Gastrocnemius medialis (tissue), 4 donors: ENCODE measurements around the gene BCAT1. TPM values are rescaled to one million over a fixed set of nuclear protein-coding genes. Genes with fewer than 3 reads are reported as not detected.
A peak's percentile ranks its signal among the peaks of the same experiment; 100 is the strongest.

Source experiments
- ATAC-seq, 2 donors: fragments of 150-250 bp; one replicate each; pipeline ENCODE4 v1.9.1; 2016
- DNase-seq, 2 donors: peaks; one replicate each; pipeline ENCODE4 v3.0.0-alpha.2; 2019
- H3K27ac ChIP-seq, 4 donors: fragments of 200-600 bp; sonication (generic); 1 replicate in 1 of 4; 2 replicates in 3 of 4; pipeline ENCODE4 v1.5.1; 2016 to 2018; ENCODE audit warnings: mild to moderate bottlenecking in 2 of 4, moderate library complexity in 1 of 4
- H3K27me3 ChIP-seq, 3 donors: fragments of 200-600 bp; sonication (generic) in 2 of 3; 1 replicate in 1 of 3; 2 replicates in 2 of 3; pipeline versions ENCODE4 v1.5.1 to v1.6.0; 2016 to 2019; ENCODE audit warnings: mild to moderate bottlenecking in 1 of 3, moderate library complexity in 1 of 3
- H3K36me3 ChIP-seq, 2 donors: fragments of 200-600 bp; sonication (generic) in 1 of 2; one replicate each; pipeline ENCODE4 v1.5.1; 2017 to 2018
- H3K4me1 ChIP-seq, 2 donors: fragments of 200-600 bp; sonication (generic) in 1 of 2; one replicate each; pipeline ENCODE4 v1.5.1; 2016 to 2017; ENCODE audit warnings: mild to moderate bottlenecking in 2 of 2
- H3K4me3 ChIP-seq, 4 donors: fragments of 200-600 bp; sonication (generic) in 3 of 4; 1 replicate in 1 of 4; 2 replicates in 3 of 4; pipeline ENCODE4 v1.5.1; 2016 to 2019; ENCODE audit warnings: mild to moderate bottlenecking in 2 of 4
- H3K9me3 ChIP-seq, 3 donors: fragments of 200-600 bp; sonication (generic) in 2 of 3; 1 replicate in 1 of 3; 2 replicates in 2 of 3; pipeline ENCODE4 v1.5.1; 2016 to 2019
- POLR2A ChIP-seq, 2 donors: fragments of 450-650 bp; IDR thresholded peaks; one replicate each; pipeline ENCODE4 v1.6.1; 2017; ENCODE audit warnings: antibody characterized with exemption in 2 of 2, mild to moderate bottlenecking in 2 of 2, moderate library complexity in 2 of 2
- in situ Hi-C, 4 donors: fragments of 200-750 bp; cut with MboI; loops; one replicate each; pipeline versions ENCODE4 v1.15.0 to v1.8.0; 2017; ENCODE audit warnings: low sequenced_read_pairs in 4 of 4
- intact Hi-C: fragments of 100-400 bp; cut with DNase I; formaldehyde crosslinking; loops from one replicate; pipeline ENCODE4 v1.15.1; 2023; ENCODE audit warnings: low total_unique reads
- total RNA-seq, 4 donors: library from RNA; depleted of rRNA; stranded (reverse); fragments of >200 nt; gene quantifications; one replicate each; pipeline versions ENCODE4 v1.1.0 to v1.2.3, GENCODE V29; 2016
- TF ChIP-seq, protein P1 (sequence below), 5 experiments: fragments of 450-650 bp in 3 of 5; fragments of 200-600 bp in 2 of 5; sonication (generic) in 2 of 5; IDR thresholded peaks in 4 of 5; conservative IDR thresholded peaks in 1 of 5; 1 replicate in 4 of 5; 2 replicates in 1 of 5; pipeline ENCODE4 v1.5.1; 2016 to 2019; ENCODE audit warnings: antibody characterized with exemption in 5 of 5, mild to moderate bottlenecking in 3 of 5, moderate library complexity in 3 of 5

Gene BCAT1, protein sequence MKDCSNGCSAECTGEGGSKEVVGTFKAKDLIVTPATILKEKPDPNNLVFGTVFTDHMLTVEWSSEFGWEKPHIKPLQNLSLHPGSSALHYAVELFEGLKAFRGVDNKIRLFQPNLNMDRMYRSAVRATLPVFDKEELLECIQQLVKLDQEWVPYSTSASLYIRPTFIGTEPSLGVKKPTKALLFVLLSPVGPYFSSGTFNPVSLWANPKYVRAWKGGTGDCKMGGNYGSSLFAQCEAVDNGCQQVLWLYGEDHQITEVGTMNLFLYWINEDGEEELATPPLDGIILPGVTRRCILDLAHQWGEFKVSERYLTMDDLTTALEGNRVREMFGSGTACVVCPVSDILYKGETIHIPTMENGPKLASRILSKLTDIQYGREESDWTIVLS
- 1 to 10 TPM; 1.6 to 7.5 (median 3.9) TPM for total RNA-seq

DNA sequence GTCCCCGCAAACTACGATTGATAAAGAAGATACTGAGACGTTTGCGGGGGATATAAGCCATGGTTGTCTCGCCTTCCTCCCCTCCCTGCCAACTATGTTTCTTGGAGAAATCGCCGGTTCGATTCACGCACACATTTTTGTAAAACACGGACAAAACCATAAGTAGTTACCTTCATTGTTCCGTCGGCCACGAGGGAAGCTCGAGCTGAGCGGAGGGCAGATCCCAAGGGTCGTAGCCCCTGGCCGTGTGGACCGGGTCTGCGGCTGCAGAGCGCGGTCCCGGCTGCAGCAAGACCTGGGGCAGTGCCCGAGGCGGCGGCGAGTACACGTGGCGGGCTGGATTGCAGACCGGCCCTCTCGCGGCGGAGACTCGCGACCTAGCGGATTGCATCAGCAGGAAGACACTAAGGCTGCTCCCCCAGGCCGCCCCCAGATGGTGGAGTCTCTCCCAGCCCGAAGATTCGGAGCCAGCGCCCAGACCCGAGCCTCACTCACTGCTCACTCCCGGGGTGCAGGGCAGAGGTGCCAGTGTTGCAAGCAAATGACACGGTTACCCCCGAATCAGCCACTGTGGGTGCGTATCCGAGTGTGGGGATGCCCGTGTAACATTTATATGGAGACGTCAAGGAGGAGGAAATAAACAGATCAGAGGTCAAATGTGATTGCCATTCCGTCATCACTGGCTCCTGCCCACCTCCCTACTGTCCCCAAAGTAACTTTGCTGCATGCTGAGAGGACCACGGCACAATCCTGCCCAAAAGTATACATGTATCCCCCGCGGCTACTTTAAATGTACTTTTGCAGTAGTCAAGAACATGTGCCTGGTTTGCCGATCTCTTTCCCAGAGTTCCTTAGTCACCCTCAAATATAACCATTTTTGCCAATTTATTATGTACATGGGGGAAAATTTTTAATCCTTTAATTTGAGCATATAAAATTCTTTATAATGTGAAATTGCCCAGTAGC, at the start of gene BCAT1:
Gene BCAT1, minus strand, starts transcription at position 345 of the 966 bp plus-strand sequence. Its CDS starts 169 bp downstream, at position 176.
- in situ Hi-C loops = no loop called here
- ATAC-seq = no peak
- peaks cover 16 to 19% (median 17%) of the 10 kb centered on the region in 3 donors for H3K27me3 ChIP-seq

DNA sequence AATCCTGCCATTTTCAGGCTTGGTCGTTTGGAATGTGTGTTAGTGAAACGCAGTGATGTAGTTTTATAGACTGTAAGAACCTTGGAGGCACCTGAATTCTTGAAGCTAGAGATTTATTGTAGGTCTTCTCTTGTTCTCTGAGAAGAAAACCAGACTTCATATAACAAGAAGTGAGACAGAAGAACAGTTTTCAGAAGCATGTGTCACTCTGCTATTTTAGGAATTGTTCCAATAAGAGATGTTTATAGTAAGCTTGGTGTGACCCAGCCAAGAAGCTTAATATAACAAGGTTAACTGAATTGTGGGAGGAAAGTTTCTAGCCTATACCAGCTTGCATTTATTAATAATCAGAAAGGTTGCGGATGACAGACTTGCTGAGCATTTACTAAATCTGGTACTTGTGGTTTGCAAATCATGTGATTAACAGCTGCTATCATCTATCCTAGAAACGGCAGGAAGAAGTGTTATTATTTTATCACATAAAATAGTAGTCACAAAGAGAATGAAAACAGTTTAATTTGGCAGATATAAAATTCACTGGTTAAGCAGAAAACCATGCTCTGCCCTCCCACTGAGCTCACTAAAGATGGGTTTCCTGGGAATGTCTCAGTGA, 49.2 kb upstream of the BCAT1 start:
- ATAC-seq (peak in 1 of 2 donors; percentile 36), DNase-seq (no peak)
- Histone ChIP-seq H3K27ac (no peak overlapping the region), H3K36me3 (no peaks in the 10 kb centered on the region), H3K4me1 (peaks cover 8 to 13% of the 10 kb centered on the region in 2 donors), H3K4me3 (no peak overlapping the region), H3K27me3 (no peaks in the 10 kb centered on the region), H3K9me3 (no peaks in the 10 kb centered on the region)
- TF ChIP-seq, protein P1, sequence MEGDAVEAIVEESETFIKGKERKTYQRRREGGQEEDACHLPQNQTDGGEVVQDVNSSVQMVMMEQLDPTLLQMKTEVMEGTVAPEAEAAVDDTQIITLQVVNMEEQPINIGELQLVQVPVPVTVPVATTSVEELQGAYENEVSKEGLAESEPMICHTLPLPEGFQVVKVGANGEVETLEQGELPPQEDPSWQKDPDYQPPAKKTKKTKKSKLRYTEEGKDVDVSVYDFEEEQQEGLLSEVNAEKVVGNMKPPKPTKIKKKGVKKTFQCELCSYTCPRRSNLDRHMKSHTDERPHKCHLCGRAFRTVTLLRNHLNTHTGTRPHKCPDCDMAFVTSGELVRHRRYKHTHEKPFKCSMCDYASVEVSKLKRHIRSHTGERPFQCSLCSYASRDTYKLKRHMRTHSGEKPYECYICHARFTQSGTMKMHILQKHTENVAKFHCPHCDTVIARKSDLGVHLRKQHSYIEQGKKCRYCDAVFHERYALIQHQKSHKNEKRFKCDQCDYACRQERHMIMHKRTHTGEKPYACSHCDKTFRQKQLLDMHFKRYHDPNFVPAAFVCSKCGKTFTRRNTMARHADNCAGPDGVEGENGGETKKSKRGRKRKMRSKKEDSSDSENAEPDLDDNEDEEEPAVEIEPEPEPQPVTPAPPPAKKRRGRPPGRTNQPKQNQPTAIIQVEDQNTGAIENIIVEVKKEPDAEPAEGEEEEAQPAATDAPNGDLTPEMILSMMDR (IDR thresholded peaks at IDR 0.05 in 4 of 5, conservative IDR thresholded peaks at IDR 0.05 in 1 of 5) = no peak
- TF ChIP-seq POLR2A (IDR thresholded peaks at IDR 0.05) = no peak
- in situ Hi-C loops (no loop called here), intact Hi-C loops (loop anchor here (10.0 kb wide), 1 partner anchor 1037 kb away; no protein-coding TSS in a partner anchor)

More for the DNA sequence above, at the start of gene BCAT1:
- DNase-seq = peak; percentile 26 to 41
- Histone ChIP-seq H3K4me3 (peak within 1 kb of the TSS; percentile 32 to 63 (median 52)), H3K36me3 (no peaks in the 10 kb centered on the region), H3K4me1 (peaks cover 0 to 3% of the 10 kb centered on the region in 2 donors), H3K27ac (no peak within 1 kb of the TSS), H3K9me3 (no peaks in the 10 kb centered on the region)
- TF ChIP-seq POLR2A (IDR thresholded peaks at IDR 0.05) = no peak
- TF ChIP-seq, protein P1 (IDR thresholded peaks at IDR 0.05 in 4 of 5, conservative IDR thresholded peaks at IDR 0.05 in 1 of 5) = no peak
- intact Hi-C loops = no loop called here

DNA sequence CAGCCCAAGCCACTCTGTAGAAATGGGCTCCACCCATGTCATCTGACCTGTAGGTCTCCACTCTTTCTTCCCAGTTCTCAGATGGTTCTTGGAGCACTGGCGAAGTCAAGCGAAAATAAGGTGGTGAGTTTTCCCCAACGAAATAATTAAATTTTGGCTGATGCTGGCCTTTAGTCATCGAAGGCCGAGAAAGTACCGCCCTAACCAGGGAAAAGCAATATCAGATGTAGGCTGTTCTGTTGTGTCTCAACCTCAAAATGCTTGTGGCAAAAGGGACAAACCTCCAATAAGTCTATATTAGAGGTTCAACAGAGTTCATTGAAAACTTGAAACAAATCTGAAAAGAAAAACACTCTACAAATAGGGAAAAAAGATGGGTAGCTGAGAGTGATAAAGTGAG, 48.6 kb upstream of the BCAT1 start:
- no peak for DNase-seq
- Histone ChIP-seq H3K27ac (no peak overlapping the region), H3K9me3 (no peaks in the 10 kb centered on the region), H3K27me3 (no peaks in the 10 kb centered on the region), H3K4me3 (no peak overlapping the region), H3K4me1 (peaks cover 8 to 13% of the 10 kb centered on the region in 2 donors), H3K36me3 (no peaks in the 10 kb centered on the region)
- in situ Hi-C loops = no loop called here
- ATAC-seq = no peak
- intact Hi-C loops = loop anchor here (10.0 kb wide), 1 partner anchor 1037 kb away; no protein-coding TSS in a partner anchor
- TF ChIP-seq POLR2A (IDR thresholded peaks at IDR 0.05) = no peak
- TF ChIP-seq, protein P1 (IDR thresholded peaks at IDR 0.05 in 4 of 5, conservative IDR thresholded peaks at IDR 0.05 in 1 of 5) = no peak

- in situ Hi-C loops = no loop called here
- H3K4me1 ChIP-seq = peaks cover 8 to 13% of the 10 kb centered on the region in 2 donors
- no peak for TF ChIP-seq POLR2A (IDR thresholded peaks at IDR 0.05)
- TF ChIP-seq, protein P1 (IDR thresholded peaks at IDR 0.05 in 4 of 5, conservative IDR thresholded peaks at IDR 0.05 in 1 of 5) = no peak
- intact Hi-C loops = loop anchor here (10.0 kb wide), 1 partner anchor 1038 kb away; no protein-coding TSS in a partner anchor
- H3K4me3 ChIP-seq = no peak overlapping the region
- H3K9me3 ChIP-seq = no peaks in the 10 kb centered on the region
- no peak overlapping the region for H3K27ac ChIP-seq
- H3K36me3 ChIP-seq = no peaks in the 10 kb centered on the region
- no peaks in the 10 kb centered on the region for H3K27me3 ChIP-seq
- ATAC-seq = no peak
- DNase-seq = no peak
These were observed 47.9 kb upstream of the BCAT1 start for GRCh38 chr12:24996820-24997219.
